Mesodermal cell (in vitro differentiated cells): Measurements from ENCODE around the gene PSKH1.
"Not testable (repeated sequence)": the region's sequence is repeated elsewhere in the genome, so short reads cannot be mapped to it uniquely, and the experiment has no call there.

Experiments
- H3K27ac ChIP-seq: 2 replicates; pipeline ENCODE4 v1.7.0; 2013; ENCODE audit warnings: mild to moderate bottlenecking, low read depth, low read length, moderate library complexity; ENCODE audit not compliant: severe bottlenecking
- H3K36me3 ChIP-seq: 2 replicates; pipeline ENCODE4 v1.7.1; 2013; ENCODE audit warnings: mild to moderate bottlenecking, low read length, moderate library complexity; ENCODE audit not compliant: control insufficient read depth, insufficient read depth
- H3K4me1 ChIP-seq: one replicate; pipeline ENCODE4 v1.7.1; 2013; ENCODE audit warnings: mild to moderate bottlenecking, low read length; ENCODE audit not compliant: insufficient read depth, control insufficient read depth, poor library complexity, severe bottlenecking
- H3K4me3 ChIP-seq: 2 replicates; pipeline ENCODE4 v1.7.0; 2013; ENCODE audit warnings: low read length, control low read depth, mild to moderate bottlenecking; ENCODE audit not compliant: insufficient read depth, poor library complexity, severe bottlenecking; ENCODE audit errors: extremely low read depth
- H3K9me3 ChIP-seq: 2 replicates; pipeline ENCODE4 v1.7.1; 2013; ENCODE audit warnings: mild to moderate bottlenecking, low read length, moderate library complexity; ENCODE audit not compliant: control insufficient read depth
- WGBS, 2 experiments: methylation state at CpG; one replicate each; pipeline ENCODE4 v1.1.5; 2013; ENCODE audit warnings: missing lambda C conversion rate in 2 of 2; ENCODE audit not compliant: insufficient coverage in 2 of 2; 5-methylcytosine and 5-hydroxymethylcytosine counted together

Gene PSKH1

DNA sequence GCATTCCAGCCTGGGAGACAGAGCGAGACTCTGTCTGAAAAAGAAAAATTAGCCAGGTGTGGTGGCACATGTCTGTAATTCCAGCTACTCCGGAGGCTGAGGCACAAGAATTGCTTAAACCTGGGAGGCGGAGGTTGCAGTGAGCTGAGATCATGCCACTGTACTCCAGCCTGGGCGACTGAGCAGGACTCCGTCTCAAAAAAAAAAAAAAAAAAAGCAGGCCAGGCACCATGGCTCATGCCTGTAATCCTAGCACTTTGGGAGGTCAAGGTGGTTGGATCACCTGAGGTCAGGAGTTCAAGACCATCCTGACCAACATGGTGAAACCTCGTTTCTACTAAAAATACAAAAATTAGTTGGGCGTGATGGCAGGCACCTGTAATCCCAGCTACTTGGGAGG lies 79.2 kb downstream of the PSKH1 start:
- not testable (repeated sequence) for H3K36me3 ChIP-seq, H3K27ac ChIP-seq, H3K4me3 ChIP-seq, H3K9me3 ChIP-seq, H3K4me1 ChIP-seq
- WGBS, 2 experiments: 84 to 90% methylated on average over 3 to 5 of the region's 7 CpGs

DNA sequence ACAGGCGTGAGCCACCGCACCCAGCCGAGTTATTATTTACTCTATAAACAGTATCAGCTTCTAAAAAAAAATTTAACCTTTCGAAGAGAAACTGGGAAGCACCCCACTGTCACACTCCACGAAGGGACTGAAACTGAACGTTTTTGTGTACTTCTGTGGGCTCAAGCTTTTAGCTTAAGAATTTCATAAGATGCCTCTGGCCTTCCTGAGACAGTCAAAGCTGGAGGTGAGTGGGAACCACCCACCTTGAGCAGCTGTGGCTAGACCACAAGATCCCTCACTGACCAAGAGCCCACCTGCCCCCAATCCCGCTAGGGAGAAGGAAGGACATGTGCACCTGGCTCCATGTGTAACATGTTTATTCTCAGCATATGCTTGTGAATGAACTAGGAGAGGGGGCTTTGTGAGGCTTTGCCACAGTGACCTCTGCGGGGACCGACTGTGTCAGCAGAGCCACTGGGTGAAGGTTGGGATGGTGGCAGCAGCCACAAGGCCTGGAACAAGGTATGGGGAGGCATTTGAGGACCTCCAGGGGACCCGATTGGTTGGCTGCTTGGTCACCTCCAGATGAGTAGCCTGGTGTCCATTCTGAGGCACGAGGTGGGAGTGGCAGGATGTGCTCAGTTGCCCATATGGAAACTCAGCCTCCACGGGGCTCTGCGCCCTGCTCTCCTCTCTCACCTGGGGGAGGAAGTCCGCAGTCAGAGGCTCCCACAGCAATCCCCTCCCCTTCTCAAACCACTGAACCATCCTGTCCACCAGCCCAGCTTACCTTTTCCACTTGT lies 82.5 kb downstream of the PSKH1 start:
- H3K4me1 ChIP-seq: no peaks in the 10 kb centered on the region
- WGBS, 2 experiments: 90% methylated on average over 11 to 12 of the region's 14 CpGs
- H3K4me3 ChIP-seq: no peak overlapping the region
- no peaks in the 10 kb centered on the region for H3K9me3 ChIP-seq
- no peak overlapping the region for H3K27ac ChIP-seq
- no peaks in the 10 kb centered on the region for H3K36me3 ChIP-seq

DNA sequence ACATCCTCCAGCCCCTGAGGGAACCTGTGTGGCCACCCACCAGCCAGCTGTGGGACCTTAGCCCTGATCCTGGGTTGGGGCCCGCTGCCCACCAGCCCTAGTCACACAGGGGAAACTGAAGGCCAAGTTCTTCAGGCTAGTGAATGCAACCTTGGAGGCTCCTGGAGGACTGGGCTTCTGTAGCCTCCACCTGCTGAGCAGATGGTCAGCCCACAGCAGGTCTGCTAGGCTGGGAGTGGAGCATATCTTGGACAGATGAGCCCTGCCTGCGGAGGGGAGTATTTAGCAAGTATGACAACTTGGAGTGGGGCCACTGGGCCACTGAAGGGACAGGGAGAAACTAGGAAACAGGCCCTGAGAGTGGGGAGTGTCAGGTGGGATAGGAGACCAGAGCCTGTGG lies 83.2 kb downstream of the PSKH1 start:
- H3K36me3 ChIP-seq: no peaks in the 10 kb centered on the region
- 86 to 100% methylated on average over 2 of the region's 2 CpGs for WGBS, 2 experiments
- H3K4me1 ChIP-seq: no peaks in the 10 kb centered on the region
- H3K9me3 ChIP-seq: no peaks in the 10 kb centered on the region
- H3K4me3 ChIP-seq: no peak overlapping the region
- no peak overlapping the region for H3K27ac ChIP-seq

DNA sequence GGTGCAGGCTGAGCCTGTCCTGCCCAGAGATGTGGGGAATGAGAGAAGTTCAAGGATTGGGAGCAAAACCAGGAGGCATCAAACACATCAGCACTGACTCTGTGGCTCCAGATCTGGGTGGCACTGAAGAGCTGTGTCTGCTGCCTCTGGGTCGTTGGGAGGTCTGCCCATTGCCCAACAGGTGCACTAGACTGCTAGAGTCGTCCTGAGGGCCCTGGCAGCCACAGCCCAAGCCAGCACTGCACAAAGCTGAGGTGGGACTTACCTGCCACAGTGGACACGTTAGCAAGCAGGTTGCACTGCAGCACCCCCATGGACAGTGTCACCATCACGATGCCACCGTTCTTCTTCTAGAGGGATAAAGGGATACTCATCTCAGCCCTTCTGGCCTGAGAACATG lies 84.0 kb downstream of the PSKH1 start:
- Histone ChIP-seq H3K36me3 (no peaks in the 10 kb centered on the region), H3K9me3 (no peaks in the 10 kb centered on the region), H3K4me3 (no peak overlapping the region), H3K27ac (no peak overlapping the region), H3K4me1 (no peaks in the 10 kb centered on the region)
- 52 to 70% methylated on average over 5 of the region's 5 CpGs for WGBS, 2 experiments

DNA sequence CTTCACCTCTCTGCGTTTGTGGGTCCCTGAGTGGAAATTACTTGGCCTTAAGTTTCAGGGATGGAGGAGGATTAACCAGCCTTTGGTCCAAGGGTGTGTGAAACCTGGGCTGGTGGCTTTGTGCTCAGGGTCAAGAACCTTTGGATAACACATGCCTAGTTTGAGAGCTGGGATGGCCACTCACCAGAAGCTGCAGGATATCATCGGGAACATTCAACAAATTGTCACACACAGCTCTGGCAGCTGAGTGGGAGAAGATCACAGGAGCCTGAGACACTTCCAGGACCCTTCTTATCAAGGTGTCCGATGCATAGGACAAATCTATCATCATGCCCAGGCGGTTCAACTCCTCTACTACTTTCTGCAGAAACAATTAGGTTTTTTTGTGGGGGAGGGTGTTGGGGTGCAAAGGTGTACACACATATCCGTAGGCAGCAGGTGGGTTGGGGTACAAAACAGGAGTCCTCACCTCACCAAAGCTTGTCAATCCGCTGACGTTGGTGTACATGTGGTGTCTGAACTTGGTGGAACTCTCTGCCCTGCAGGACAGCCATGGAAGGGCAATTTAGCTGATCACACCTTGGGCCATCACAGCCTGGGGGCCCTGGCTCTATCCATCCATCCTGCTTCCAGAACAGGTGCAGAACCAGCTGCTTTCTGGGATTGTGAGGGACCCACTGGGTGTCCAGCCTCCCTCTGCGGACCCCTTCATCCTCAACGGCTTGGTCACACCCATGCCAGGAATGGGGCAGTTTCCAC lies 84.6 kb downstream of the PSKH1 start:
- Histone ChIP-seq H3K36me3 (no peaks in the 10 kb centered on the region), H3K9me3 (no peaks in the 10 kb centered on the region), H3K4me3 (no peak overlapping the region), H3K27ac (no peak overlapping the region), H3K4me1 (no peaks in the 10 kb centered on the region)
- WGBS, 2 experiments: 71 to 81% methylated on average over 5 to 6 of the region's 9 CpGs
